ENCODE measurements around the gene SLC38A7.
"Not testable (repeated sequence)": the region's sequence is repeated elsewhere in the genome, so short reads cannot be mapped to it uniquely, and the experiment has no call there.

Gene SLC38A7

DNA sequence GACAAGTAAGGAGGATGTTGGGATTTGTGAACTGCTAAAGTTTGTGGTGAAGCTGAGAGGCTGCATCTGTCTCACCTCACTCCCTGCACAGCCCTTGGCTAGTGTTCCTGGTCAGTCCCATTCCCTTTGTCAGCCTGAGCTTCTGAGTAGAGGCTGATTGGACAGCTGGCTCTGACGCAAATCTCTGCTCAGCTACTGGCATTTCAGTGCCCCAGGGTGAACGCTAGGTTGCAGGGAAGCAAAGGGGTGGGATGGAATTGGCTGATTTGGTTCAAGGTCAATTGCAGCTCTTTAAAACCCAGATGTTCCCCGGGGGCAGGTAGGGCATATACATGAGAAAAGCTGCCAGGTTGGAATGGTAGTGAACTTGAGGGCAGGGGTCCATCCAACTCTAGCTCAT is 31.8 kb downstream of the SLC38A7 start:
- no peaks in the 10 kb centered on the region for H3K36me3 Mint-ChIP-seq
- H3K4me3 Mint-ChIP-seq: no peak overlapping the region
- no peaks in the 10 kb centered on the region for H3K4me1 Mint-ChIP-seq
- H3K9me3 Mint-ChIP-seq: no peaks in the 10 kb centered on the region
- H3K27ac Mint-ChIP-seq: no peak overlapping the region
- H3K27me3 Mint-ChIP-seq: peaks cover 3% of the 10 kb centered on the region

GRCh38 chr16:58651965-58652348 is 32.6 kb downstream of the SLC38A7 start:
- peaks cover 3% of the 10 kb centered on the region for H3K27me3 Mint-ChIP-seq
- H3K27ac Mint-ChIP-seq: no peak overlapping the region
- H3K4me3 Mint-ChIP-seq: no peak overlapping the region
- H3K36me3 Mint-ChIP-seq: no peaks in the 10 kb centered on the region
- H3K9me3 Mint-ChIP-seq: no peaks in the 10 kb centered on the region
- H3K4me1 Mint-ChIP-seq: no peaks in the 10 kb centered on the region

- H3K27ac Mint-ChIP-seq: no peak overlapping the region
- H3K4me3 Mint-ChIP-seq: no peak overlapping the region
These were observed 34.9 kb downstream of the SLC38A7 start for GRCh38 chr16:58649707-58650106.

GRCh38 chr16:58647107-58647506 is 37.5 kb downstream of the SLC38A7 start:
- H3K4me3 Mint-ChIP-seq: no peak overlapping the region
- H3K4me1 Mint-ChIP-seq: no peaks in the 10 kb centered on the region
- no peaks in the 10 kb centered on the region for H3K27me3 Mint-ChIP-seq
- H3K9me3 Mint-ChIP-seq: no peaks in the 10 kb centered on the region
- no peak overlapping the region for H3K27ac Mint-ChIP-seq
- no peaks in the 10 kb centered on the region for H3K36me3 Mint-ChIP-seq

More at GRCh38 chr16:58649707-58650106, 34.9 kb downstream of the SLC38A7 start:
- Mint-ChIP-seq H3K27me3 (peaks cover 3% of the 10 kb centered on the region), H3K36me3 (no peaks in the 10 kb centered on the region), H3K9me3 (no peaks in the 10 kb centered on the region), H3K4me1 (no peaks in the 10 kb centered on the region)

- Mint-ChIP-seq H3K27ac (no peak overlapping the region), H3K4me3 (no peak overlapping the region), H3K36me3 (no peaks in the 10 kb centered on the region), H3K9me3 (no peaks in the 10 kb centered on the region), H3K4me1 (no peaks in the 10 kb centered on the region), H3K27me3 (no peaks in the 10 kb centered on the region)
These were observed 39.6 kb downstream of the SLC38A7 start for GRCh38 chr16:58644765-58645487.

DNA sequence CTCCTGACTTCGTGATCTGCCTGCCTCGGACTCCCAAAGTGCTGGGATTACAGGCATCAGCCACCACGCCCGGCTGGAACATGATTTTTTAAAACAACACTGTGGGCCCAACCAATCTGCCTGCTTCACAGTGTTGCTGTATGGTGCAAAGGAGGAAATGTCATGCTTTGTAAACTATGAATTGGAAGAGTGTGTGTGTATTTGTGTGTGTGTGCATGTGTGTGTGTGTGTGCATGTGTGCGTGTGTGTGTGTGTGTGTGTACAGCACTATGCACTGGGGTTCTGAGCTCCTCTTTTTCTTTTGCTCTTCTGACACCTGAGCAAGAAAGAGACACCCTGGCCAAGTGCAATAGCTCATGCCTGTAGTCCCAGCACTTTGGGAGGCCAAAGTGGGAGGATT is 40.5 kb downstream of the SLC38A7 start:
- Mint-ChIP-seq H3K36me3 (no peaks in the 10 kb centered on the region), H3K27ac (no peak overlapping the region), H3K4me3 (no peak overlapping the region), H3K4me1 (no peaks in the 10 kb centered on the region), H3K27me3 (no peaks in the 10 kb centered on the region), H3K9me3 (no peaks in the 10 kb centered on the region)

DNA sequence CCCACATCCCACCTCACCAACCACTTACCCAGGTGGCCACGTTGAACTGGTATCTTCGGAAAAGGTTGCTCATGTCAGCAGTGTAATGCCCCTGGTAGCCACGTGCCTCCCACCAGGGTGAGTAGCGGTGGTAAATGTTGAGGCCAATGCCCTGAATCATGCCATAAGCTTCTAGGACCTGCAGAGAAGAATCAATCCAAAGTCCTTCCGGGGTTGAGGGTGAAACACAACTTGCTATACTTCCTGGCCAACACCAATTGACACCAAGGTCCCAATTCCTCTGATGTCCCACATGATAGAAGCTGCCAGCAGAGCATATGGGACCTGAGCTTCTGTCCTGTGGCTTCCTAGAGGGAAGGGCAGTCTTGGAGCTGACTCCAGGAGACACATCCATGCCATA is 43.6 kb downstream of the SLC38A7 start:
- H3K4me1 Mint-ChIP-seq: no peaks in the 10 kb centered on the region
- H3K27me3 Mint-ChIP-seq: no peaks in the 10 kb centered on the region
- no peak overlapping the region for H3K4me3 Mint-ChIP-seq
- no peak overlapping the region for H3K27ac Mint-ChIP-seq
- H3K9me3 Mint-ChIP-seq: no peaks in the 10 kb centered on the region
- H3K36me3 Mint-ChIP-seq: no peaks in the 10 kb centered on the region

GRCh38 chr16:58639836-58640235 is 44.7 kb downstream of the SLC38A7 start:
- Mint-ChIP-seq H3K4me1 (no peaks in the 10 kb centered on the region), H3K9me3 (no peaks in the 10 kb centered on the region), H3K36me3 (no peaks in the 10 kb centered on the region)

GRCh38 chr16:58639230-58639629 is 45.3 kb downstream of the SLC38A7 start:
- no peaks in the 10 kb centered on the region for H3K4me1 Mint-ChIP-seq
- no peaks in the 10 kb centered on the region for H3K27me3 Mint-ChIP-seq
- no peaks in the 10 kb centered on the region for H3K36me3 Mint-ChIP-seq
- no peak overlapping the region for H3K27ac Mint-ChIP-seq
- no peak overlapping the region for H3K4me3 Mint-ChIP-seq
- no peaks in the 10 kb centered on the region for H3K9me3 Mint-ChIP-seq

More at GRCh38 chr16:58639836-58640235, 44.7 kb downstream of the SLC38A7 start:
- H3K4me3 Mint-ChIP-seq: no peak overlapping the region
- H3K27me3 Mint-ChIP-seq: no peaks in the 10 kb centered on the region
- H3K27ac Mint-ChIP-seq: no peak overlapping the region

DNA sequence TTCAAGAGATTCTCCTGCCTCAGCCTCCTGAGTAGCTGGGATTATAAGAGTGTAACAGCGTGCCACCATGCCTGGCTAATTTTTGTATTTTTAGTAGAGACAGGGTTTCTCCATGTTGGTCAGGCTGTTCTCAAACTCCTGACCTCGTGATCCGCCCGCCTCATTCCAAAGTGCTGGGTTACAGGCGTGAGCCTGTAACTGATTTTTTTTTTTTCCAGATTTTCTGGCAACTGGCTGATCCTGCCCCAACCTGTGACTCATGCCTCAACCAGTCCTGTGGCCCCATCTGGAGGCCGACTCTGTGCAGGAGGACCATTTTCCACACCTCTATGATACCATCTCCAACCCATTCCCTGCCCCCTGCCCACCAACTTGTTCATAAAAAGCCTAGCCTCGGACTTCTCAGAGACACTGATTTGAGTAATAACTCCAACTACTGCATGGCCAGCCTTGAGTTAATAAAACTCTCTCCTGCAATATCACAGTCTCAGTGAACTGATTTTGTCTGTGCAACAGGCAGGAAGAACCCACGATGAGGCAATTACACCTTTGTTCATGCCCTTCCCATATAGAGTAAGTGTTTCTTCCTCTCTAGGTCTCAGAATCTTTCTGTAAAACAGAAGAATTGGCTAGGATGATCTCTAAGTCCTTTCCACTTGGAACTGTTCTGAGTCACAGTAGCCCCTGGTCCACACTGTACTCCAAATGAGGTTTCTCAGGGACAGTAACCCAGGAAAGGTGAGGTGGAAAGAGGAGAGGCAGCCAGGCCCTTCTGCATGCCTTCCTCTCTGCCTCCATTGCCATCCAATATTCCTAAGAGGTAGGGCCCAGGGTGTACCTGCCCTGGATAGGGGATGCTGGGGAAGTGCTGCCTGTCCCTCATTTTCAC is 46.2 kb downstream of the SLC38A7 start:
- H3K27ac Mint-ChIP-seq: no peak overlapping the region
- H3K27me3 Mint-ChIP-seq: no peaks in the 10 kb centered on the region
- no peaks in the 10 kb centered on the region for H3K9me3 Mint-ChIP-seq
- no peaks in the 10 kb centered on the region for H3K36me3 Mint-ChIP-seq
- H3K4me1 Mint-ChIP-seq: no peaks in the 10 kb centered on the region
- no peak overlapping the region for H3K4me3 Mint-ChIP-seq

GRCh38 chr16:58637021-58637420 is 47.5 kb downstream of the SLC38A7 start:
- H3K27ac Mint-ChIP-seq, H3K9me3 Mint-ChIP-seq, H3K36me3 Mint-ChIP-seq, H3K4me3 Mint-ChIP-seq, H3K27me3 Mint-ChIP-seq, H3K4me1 Mint-ChIP-seq: not testable (repeated sequence)

DNA sequence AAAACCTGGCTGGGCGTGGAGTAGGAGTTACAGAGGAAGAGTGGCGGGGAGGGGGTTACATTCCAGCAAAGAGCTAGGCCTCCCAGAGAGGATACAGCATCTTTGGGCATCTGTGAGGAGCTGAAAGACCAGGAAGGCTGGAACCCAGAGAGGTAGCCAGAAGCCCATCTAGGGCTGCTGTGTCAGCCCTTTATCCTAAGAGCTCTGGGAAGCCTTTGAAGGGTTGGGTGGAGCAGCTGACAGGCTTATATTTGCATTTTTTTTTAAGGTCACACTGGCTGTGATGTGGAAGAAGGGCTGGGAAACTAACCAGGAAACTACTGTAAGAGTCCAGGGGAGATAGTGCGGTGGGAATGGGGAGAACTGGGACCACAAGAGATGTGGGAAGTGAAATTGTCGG is 48.1 kb downstream of the SLC38A7 start:
- no peaks in the 10 kb centered on the region for H3K27me3 Mint-ChIP-seq
- peaks cover 2% of the 10 kb centered on the region for H3K4me1 Mint-ChIP-seq
- no peaks in the 10 kb centered on the region for H3K9me3 Mint-ChIP-seq
- no peak overlapping the region for H3K4me3 Mint-ChIP-seq
- no peaks in the 10 kb centered on the region for H3K36me3 Mint-ChIP-seq
- no peak overlapping the region for H3K27ac Mint-ChIP-seq

- Mint-ChIP-seq H3K27me3 (no peaks in the 10 kb centered on the region), H3K36me3 (no peaks in the 10 kb centered on the region), H3K4me1 (peaks cover 6% of the 10 kb centered on the region), H3K4me3 (no peak overlapping the region), H3K27ac (no peak overlapping the region), H3K9me3 (no peaks in the 10 kb centered on the region)
These were observed 49.1 kb downstream of the SLC38A7 start for GRCh38 chr16:58635502-58635901.

DNA sequence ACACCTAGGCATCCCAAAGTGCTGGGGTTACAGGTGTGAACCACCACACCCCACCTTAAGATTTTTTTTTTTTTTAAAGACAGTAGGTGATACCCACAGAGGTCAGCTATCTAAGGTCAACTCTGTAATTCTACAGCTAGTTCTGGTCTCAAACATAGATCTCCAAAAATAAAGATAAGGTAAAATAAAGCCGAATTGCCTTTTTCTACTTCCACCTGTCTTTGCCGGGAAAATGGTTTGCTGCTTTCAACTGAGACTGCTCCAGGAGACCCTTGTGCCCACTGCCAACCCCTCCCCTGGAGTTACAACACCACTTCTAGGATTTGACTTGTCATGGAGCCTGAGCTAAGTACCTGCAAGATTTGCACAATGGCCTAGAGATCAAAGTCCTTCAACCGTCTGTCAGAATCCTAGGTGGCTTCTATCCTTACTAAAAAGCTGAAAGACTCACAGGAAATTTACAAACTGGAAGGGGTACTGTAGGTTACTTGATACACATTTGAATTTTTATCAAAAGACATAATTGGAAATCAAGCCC is 50.2 kb downstream of the SLC38A7 start:
- H3K4me3 Mint-ChIP-seq: no peak overlapping the region
- no peak overlapping the region for H3K27ac Mint-ChIP-seq
- no peaks in the 10 kb centered on the region for H3K27me3 Mint-ChIP-seq
- peaks cover 11% of the 10 kb centered on the region for H3K4me1 Mint-ChIP-seq
- H3K36me3 Mint-ChIP-seq: peaks cover 3% of the 10 kb centered on the region
- no peaks in the 10 kb centered on the region for H3K9me3 Mint-ChIP-seq

GRCh38 chr16:58629733-58630640 is 54.6 kb downstream of the SLC38A7 start, which contains the start of gene CNOT1:
Gene CNOT1 (minus strand): TSS chr16:58629826. CDS start chr16:58599337, 30,489 bp downstream.
- Mint-ChIP-seq H3K9me3 (no peaks in the 10 kb centered on the region), H3K27me3 (no peaks in the 10 kb centered on the region), H3K4me1 (peaks cover 29% of the 10 kb centered on the region), H3K4me3 (peak within 1 kb of the TSS; percentile 99), H3K27ac (peak within 1 kb of the TSS; percentile 100), H3K36me3 (peaks cover 7% of the 10 kb centered on the region)
